ENCODE measurements around the gene FNDC3A. TPM values are rescaled to one million over a fixed set of nuclear protein-coding genes. Genes with fewer than 3 reads are reported as not detected.

Gene FNDC3A
- total RNA-seq, 1 donor from 2014 or later, result 69.3 TPM

- H3K4me1 Mint-ChIP-seq, result peaks cover 8% of the 10 kb centered on the region
- Histone ChIP-seq H3K4me3 (no peak overlapping the region), H3K4me1 (peaks cover 6% of the 10 kb centered on the region), H3F3A (ENCODE audit: low read depth) (peaks cover 7% of the 10 kb centered on the region), H3K27ac (no peak overlapping the region), H3K36me3 (no peaks in the 10 kb centered on the region), H4K20me1 (ENCODE audit: low read depth) (no peaks in the 10 kb centered on the region), H3K27me3 (no peaks in the 10 kb centered on the region), H3K79me2 (ENCODE audit: low read depth) (no peaks in the 10 kb centered on the region), H3K9me3 (ENCODE audit: low read depth) (no peaks in the 10 kb centered on the region), H3K4me2 (no peak overlapping the region), H2AFZ (replicated peaks) (no peak overlapping the region), H3K9ac (no peak overlapping the region)
- H3K27me3 Mint-ChIP-seq (ENCODE audit: insufficient read depth, low read depth), result no peaks in the 10 kb centered on the region
- peaks cover 5% of the 10 kb centered on the region for H3K36me3 Mint-ChIP-seq
- H3K9me3 Mint-ChIP-seq, result no peaks in the 10 kb centered on the region
- DNase-seq (ENCODE audit: low spot score), result no peak
- no peak overlapping the region for H3K4me3 Mint-ChIP-seq
- no peak for TF ChIP-seq CTCF (IDR thresholded peaks at IDR 0.05)
- no peak for TF ChIP-seq EZH2 (IDR thresholded peaks at IDR 0.05)
- TF ChIP-seq EZH2phosphoT487 (IDR thresholded peaks at IDR 0.05), result no peak
- H3K27ac Mint-ChIP-seq, result no peak overlapping the region
Measured at GRCh38 chr13:49253310-49253709, 277.6 kb downstream of the FNDC3A start.

DNA sequence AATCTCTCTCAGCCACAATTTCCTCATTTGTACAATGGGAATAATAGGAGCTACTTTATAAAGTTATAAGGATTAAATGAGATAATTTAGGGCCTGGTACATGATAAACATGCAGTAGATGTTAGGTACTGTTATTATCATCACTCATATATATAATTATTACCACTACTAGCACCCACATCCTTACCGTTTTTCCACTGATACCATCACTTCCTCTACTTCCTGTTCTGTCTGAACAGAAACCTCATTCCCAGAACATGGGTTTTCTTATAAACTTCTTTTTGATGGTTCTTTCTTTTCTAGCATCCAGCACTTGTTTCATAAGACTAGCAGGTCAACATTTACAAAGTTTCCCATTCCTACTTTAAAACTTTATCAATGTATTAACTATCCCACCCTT, 278.3 kb downstream of the FNDC3A start:
- DNase-seq (ENCODE audit: low spot score), result no peak
- no peak overlapping the region for H3K27ac Mint-ChIP-seq
- H3K9ac ChIP-seq, result no peak overlapping the region
- peaks cover under 1% of the 10 kb centered on the region for H3F3A ChIP-seq (ENCODE audit: low read depth)
- peaks cover 4% of the 10 kb centered on the region for H3K4me1 Mint-ChIP-seq
- no peak overlapping the region for H3K4me3 ChIP-seq
- no peak overlapping the region for H2AFZ ChIP-seq (replicated peaks)
- H3K4me3 Mint-ChIP-seq, result no peak overlapping the region
- H3K36me3 Mint-ChIP-seq, result peaks cover 5% of the 10 kb centered on the region
- no peaks in the 10 kb centered on the region for H3K9me3 Mint-ChIP-seq
- no peaks in the 10 kb centered on the region for H3K27me3 ChIP-seq
- no peak overlapping the region for H3K4me2 ChIP-seq
- H3K27ac ChIP-seq, result no peak overlapping the region
- no peaks in the 10 kb centered on the region for H4K20me1 ChIP-seq (ENCODE audit: low read depth)
- no peak for TF ChIP-seq EZH2 (IDR thresholded peaks at IDR 0.05)
- H3K36me3 ChIP-seq, result no peaks in the 10 kb centered on the region
- H3K4me1 ChIP-seq, result peaks cover 1% of the 10 kb centered on the region
- no peaks in the 10 kb centered on the region for H3K79me2 ChIP-seq (ENCODE audit: low read depth)
- no peaks in the 10 kb centered on the region for H3K9me3 ChIP-seq (ENCODE audit: low read depth)
- H3K27me3 Mint-ChIP-seq (ENCODE audit: insufficient read depth, low read depth), result no peaks in the 10 kb centered on the region

- H3K4me1 Mint-ChIP-seq, result no peaks in the 10 kb centered on the region
- TF ChIP-seq CTCF (IDR thresholded peaks at IDR 0.05) (no peak), EZH2 (IDR thresholded peaks at IDR 0.05) (no peak), EZH2phosphoT487 (IDR thresholded peaks at IDR 0.05) (no peak)
- H3K27me3 Mint-ChIP-seq (ENCODE audit: insufficient read depth, low read depth), result no peaks in the 10 kb centered on the region
- no peak overlapping the region for H3K9ac ChIP-seq
- no peaks in the 10 kb centered on the region for H3K36me3 ChIP-seq
- H3K4me3 Mint-ChIP-seq, result no peak overlapping the region
- H4K20me1 ChIP-seq (ENCODE audit: low read depth), result no peaks in the 10 kb centered on the region
- H2AFZ ChIP-seq (replicated peaks), result no peak overlapping the region
- H3K79me2 ChIP-seq (ENCODE audit: low read depth), result no peaks in the 10 kb centered on the region
- DNase-seq (ENCODE audit: low spot score), result no peak
- H3K4me3 ChIP-seq, result no peak overlapping the region
- peaks cover 14% of the 10 kb centered on the region for H3K36me3 Mint-ChIP-seq
- no peaks in the 10 kb centered on the region for H3K9me3 ChIP-seq (ENCODE audit: low read depth)
- no peaks in the 10 kb centered on the region for H3K4me1 ChIP-seq
- H3F3A ChIP-seq (ENCODE audit: low read depth), result no peaks in the 10 kb centered on the region
- H3K4me2 ChIP-seq, result no peak overlapping the region
- H3K27ac Mint-ChIP-seq, result no peak overlapping the region
- no peaks in the 10 kb centered on the region for H3K27me3 ChIP-seq
- H3K27ac ChIP-seq, result no peak overlapping the region
- no peaks in the 10 kb centered on the region for H3K9me3 Mint-ChIP-seq
Measured at GRCh38 chr13:49256841-49257240, 281.1 kb downstream of the FNDC3A start.

GRCh38 chr13:49258089-49258796, 282.5 kb downstream of the FNDC3A start:
- Mint-ChIP-seq H3K4me1 (no peaks in the 10 kb centered on the region), H3K4me3 (no peak overlapping the region), H3K27ac (no peak overlapping the region), H3K9me3 (no peaks in the 10 kb centered on the region), H3K36me3 (peaks cover 14% of the 10 kb centered on the region), H3K27me3 (ENCODE audit: insufficient read depth, low read depth) (no peaks in the 10 kb centered on the region)
- Histone ChIP-seq H3K9me3 (ENCODE audit: low read depth) (no peaks in the 10 kb centered on the region), H3K27ac (no peak overlapping the region), H3K27me3 (no peaks in the 10 kb centered on the region), H3K4me2 (no peak overlapping the region), H3K4me1 (no peaks in the 10 kb centered on the region), H4K20me1 (ENCODE audit: low read depth) (no peaks in the 10 kb centered on the region), H3K36me3 (no peaks in the 10 kb centered on the region), H2AFZ (replicated peaks) (no peak overlapping the region), H3F3A (ENCODE audit: low read depth) (no peaks in the 10 kb centered on the region), H3K79me2 (ENCODE audit: low read depth) (no peaks in the 10 kb centered on the region), H3K4me3 (no peak overlapping the region), H3K9ac (no peak overlapping the region)
- DNase-seq (ENCODE audit: low spot score), result no peak
- TF ChIP-seq CTCF (IDR thresholded peaks at IDR 0.05) (no peak), EZH2phosphoT487 (IDR thresholded peaks at IDR 0.05) (no peak), EZH2 (IDR thresholded peaks at IDR 0.05) (no peak)

Measured in neural progenitor cell (in vitro differentiated cells).